Fibroblast of mammary gland (primary cell): Measurements from ENCODE around the gene AUH.
A peak's percentile ranks its signal among the peaks of the same experiment; 100 is the strongest.

ENCODE experiments used
- DNase-seq: peaks from one replicate; pipeline ENCODE4 v3.0.0-alpha.2; 2010; ENCODE audit warnings: low read depth
- H3K4me3 ChIP-seq: 2 replicates; pipeline ENCODE4 v1.5.1; 2011; ENCODE audit warnings: low read depth, mild to moderate bottlenecking, low read length, moderate library complexity; ENCODE audit not compliant: control insufficient read depth
- TF ChIP-seq, protein P1 (sequence below): conservative IDR thresholded peaks from 2 replicates; pipeline ENCODE4 v1.5.1; 2011; ENCODE audit warnings: low read depth, low read length, inconsistent platforms; ENCODE audit not compliant: control insufficient read depth, insufficient read depth

Gene AUH

DNA sequence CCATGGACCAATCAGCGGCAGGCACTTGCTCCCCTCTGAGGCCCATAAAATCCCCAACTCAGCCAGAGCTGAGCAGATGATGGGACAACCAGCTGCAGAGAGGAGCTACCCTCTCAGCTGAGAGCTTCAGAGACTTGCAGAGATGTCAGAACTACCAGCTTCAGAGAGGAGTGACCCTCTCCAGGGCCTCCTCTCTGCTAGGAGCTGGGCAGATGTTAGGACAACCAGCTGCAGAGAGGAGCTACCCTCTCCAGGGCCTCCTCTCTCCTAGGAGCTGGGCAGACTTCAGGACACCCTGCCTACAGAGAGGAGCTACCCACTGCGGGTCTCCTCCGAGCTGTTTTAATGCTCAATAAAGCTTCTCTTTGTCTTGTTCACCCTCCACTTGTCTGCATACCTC, 3.0 kb upstream of the AUH start:
- DNase-seq = no peak
- TF ChIP-seq, protein P1, sequence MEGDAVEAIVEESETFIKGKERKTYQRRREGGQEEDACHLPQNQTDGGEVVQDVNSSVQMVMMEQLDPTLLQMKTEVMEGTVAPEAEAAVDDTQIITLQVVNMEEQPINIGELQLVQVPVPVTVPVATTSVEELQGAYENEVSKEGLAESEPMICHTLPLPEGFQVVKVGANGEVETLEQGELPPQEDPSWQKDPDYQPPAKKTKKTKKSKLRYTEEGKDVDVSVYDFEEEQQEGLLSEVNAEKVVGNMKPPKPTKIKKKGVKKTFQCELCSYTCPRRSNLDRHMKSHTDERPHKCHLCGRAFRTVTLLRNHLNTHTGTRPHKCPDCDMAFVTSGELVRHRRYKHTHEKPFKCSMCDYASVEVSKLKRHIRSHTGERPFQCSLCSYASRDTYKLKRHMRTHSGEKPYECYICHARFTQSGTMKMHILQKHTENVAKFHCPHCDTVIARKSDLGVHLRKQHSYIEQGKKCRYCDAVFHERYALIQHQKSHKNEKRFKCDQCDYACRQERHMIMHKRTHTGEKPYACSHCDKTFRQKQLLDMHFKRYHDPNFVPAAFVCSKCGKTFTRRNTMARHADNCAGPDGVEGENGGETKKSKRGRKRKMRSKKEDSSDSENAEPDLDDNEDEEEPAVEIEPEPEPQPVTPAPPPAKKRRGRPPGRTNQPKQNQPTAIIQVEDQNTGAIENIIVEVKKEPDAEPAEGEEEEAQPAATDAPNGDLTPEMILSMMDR = no peak
- H3K4me3 ChIP-seq = no peak overlapping the region

DNA sequence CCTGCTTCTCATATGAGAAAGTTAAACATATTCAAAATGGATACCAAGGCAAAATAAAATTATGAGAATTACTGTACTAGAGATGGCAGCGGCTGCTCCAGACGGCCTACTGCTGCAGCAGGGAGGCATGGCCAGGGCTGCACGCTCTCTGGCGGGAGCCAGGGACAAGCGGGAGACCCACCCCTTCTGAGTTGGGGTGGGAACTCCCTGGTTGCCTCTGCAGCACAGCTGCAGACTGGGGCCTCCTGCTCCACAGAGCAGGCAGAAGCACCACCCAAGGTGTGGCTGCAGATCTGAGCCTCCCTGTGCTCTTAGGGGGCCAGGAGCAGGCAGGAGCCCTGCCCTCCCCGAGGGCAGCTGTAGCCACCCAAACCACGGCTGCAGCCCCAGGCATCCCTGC, 2.3 kb upstream of the AUH start:
- H3K4me3 ChIP-seq = no peak overlapping the region
- TF ChIP-seq, protein P1 = no peak
- no peak for DNase-seq

DNA sequence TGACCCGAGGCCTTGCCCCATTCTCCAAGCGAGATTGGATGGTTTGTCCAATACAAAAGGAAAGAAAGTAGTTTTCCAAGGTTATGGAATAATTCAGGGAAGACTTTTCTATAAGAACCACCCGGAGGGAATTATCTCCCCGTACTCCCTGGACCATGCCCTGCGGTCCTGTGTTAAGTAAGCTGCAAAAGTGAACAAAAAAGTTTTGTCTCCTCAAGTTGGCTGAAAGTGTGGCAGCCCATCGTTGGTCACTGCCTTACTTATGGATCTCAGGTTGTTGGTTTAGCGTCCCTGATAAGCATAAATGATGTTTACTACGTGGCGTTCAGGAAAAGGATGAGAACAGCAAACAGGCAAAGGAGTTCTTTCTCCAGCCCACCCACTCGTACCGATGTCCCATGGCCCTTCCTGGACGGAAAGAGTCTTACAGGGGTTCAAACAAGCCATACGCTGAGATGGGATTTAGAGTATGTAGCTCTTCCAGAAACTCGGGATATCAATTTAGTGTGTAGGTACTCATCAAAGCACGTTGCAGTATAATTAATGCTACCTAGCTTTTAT, 413 bp upstream of the AUH start:
- DNase-seq = no peak
- TF ChIP-seq, protein P1 = no peak
- H3K4me3 ChIP-seq = peak overlapping the region; percentile 28

DNA sequence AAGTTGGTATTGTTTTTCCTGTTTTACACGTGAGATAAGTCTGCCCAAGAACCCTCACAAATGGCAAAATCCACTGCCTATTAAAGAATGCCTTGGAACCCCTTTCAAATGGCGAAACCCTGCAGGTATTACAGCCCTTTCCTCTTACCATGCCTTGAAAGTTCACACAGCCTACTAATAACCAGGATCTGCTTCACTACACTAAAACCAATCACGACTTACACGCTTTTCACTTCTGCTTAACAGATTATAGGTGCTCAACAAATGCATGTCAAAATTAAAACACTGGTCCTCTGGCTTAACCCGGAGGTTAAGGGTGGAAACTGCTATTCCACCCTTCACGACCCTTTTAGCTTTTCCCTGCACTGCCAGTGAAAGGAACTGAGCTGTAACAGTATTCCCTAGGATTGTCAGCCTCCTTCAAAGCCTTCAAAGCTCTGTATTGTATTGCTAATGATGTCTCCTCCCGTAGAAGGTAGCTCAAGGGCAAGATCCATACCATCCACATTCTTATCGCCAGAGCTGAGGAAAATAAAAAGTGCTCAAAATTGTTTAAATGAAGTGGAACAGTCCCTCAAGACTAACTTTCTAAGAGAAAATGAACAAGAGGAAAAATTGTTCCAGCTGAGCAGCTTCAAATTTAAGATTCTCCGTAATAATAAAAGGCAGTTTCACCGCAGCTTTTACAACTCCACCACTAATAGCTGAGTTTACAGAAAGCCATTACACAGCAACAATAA, 997 bp downstream of the AUH start:
- DNase-seq = peak; percentile 7
- H3K4me3 ChIP-seq = peak overlapping the region; percentile 91

DNA sequence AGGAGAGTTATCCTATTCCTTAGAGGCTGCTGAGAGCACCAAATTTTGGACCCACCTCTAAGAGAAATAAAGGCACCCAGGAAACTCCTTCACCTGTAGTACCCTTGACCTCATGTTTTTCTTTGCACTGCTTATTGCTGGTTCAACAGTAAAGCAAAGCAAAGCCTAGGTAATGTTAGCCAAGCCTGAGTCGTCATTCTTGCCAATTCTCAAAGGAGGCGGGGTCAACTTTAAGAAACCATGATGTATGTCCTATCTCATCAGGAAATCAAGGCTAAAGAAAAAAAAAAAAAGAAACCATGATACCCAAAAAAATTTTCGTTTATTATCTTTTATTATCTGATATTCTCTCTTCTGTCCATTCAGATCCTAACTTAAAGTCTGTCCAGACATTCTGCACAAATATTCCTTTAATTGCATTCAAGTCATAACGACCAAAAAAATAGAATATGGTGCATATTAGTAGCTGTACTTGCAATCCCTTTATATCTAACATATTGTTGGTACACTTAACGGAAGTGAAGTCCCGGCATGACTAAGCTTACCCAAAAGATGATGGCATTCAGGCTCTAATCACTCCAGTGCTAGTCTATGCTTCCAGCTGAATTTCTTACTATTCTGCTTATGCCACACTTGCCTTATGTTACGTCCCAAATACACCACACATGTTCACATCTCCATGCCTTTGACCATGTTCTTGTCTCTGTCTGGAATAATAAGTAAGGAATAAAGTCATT, 1.8 kb downstream of the AUH start:
- H3K4me3 ChIP-seq = peak overlapping the region; percentile 91
- TF ChIP-seq, protein P1 = no peak
- peak; percentile 18 for DNase-seq

More for the DNA sequence above, 997 bp downstream of the AUH start:
- TF ChIP-seq, protein P1 = no peak

DNA sequence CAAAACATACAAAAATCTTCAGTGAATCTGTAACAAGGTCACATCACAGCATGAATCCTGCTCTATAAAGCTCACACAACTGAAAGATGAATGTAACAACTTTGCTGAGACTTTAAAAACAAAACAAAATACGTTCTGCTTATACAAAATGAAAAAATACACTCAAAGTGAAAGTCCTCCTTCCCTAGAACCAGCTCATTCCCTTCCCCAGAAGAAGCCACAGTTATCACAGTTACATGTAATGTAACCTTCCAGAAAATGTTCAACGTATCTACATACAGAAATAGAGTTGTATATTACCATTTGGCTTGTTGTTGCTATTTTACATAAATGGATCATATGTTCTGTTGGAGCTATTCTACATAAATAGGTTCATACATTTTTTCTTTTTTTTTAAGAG, 2.6 kb downstream of the AUH start:
- H3K4me3 ChIP-seq = no peak overlapping the region
- DNase-seq = no peak
- TF ChIP-seq, protein P1 = no peak
